ENCODE measurements around the gene ZER1. TPM values are rescaled to one million over a fixed set of nuclear protein-coding genes. Genes with fewer than 3 reads are reported as not detected.

The ZER1 gene
- total RNA-seq, 3 donors from 2014 or later, result 31.2 to 42.9 (median 34.1) TPM

DNA sequence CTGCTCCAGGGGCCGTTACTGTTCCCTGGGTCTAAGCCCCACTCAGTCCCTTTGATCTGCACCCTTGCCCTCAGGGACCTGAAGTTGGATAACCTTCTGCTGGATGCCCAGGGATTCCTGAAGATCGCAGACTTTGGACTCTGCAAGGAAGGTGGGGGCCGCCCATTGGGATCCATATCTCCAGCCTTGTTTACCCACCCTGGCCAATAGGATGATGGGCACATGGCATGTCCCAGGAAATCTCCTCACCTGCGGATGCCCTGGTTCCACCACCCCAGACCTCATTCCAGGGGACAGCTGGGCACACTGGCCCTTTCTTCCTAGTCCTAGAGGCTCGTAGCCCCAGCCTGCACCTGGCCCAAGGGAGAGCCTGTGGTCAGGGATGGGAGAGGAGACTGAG is 53.3 kb downstream of the ZER1 start:
- TF ChIP-seq POLR2AphosphoS5 (IDR thresholded peaks at IDR 0.05) (no peak), POLR2A (IDR thresholded peaks at IDR 0.05) (no peak), CTCF (IDR thresholded peaks at IDR 0.05) (no peak)
- Histone ChIP-seq H3K9me3 (no peaks in the 10 kb centered on the region), H3K27ac (no peak overlapping the region), H3K4me3 (no peak overlapping the region), H3K27me3 (no peaks in the 10 kb centered on the region), H3K4me1 (peaks cover 0 to 4% of the 10 kb centered on the region in 2 donors), H3K36me3 (no peaks in the 10 kb centered on the region)
- intact Hi-C loops (cut with DNase I; ENCODE audit: low total_unique reads), result no loop called here
- DNase-seq (ENCODE audit: low spot score in 2 of 2), result no peak

- H3K27ac ChIP-seq, result no peak overlapping the region
- intact Hi-C loops (cut with DNase I; ENCODE audit: low total_unique reads), result no loop called here
- H3K36me3 ChIP-seq, result no peaks in the 10 kb centered on the region
- no peak overlapping the region for H3K4me3 ChIP-seq
- no peaks in the 10 kb centered on the region for H3K27me3 ChIP-seq
- no peaks in the 10 kb centered on the region for H3K9me3 ChIP-seq
- TF ChIP-seq POLR2AphosphoS5 (IDR thresholded peaks at IDR 0.05) (no peak), POLR2A (IDR thresholded peaks at IDR 0.05) (no peak), CTCF (IDR thresholded peaks at IDR 0.05) (no peak)
- H3K4me1 ChIP-seq, result peaks cover 0 to under 1% of the 10 kb centered on the region in 2 donors
- DNase-seq (ENCODE audit: low spot score in 2 of 2), result no peak
Measured at GRCh38 chr9:128718047-128718446, 53.7 kb downstream of the ZER1 start.

- TF ChIP-seq POLR2A (IDR thresholded peaks at IDR 0.05), result no peak
- TF ChIP-seq CTCF (IDR thresholded peaks at IDR 0.05), result no peak
- TF ChIP-seq POLR2AphosphoS5 (IDR thresholded peaks at IDR 0.05), result no peak
- Histone ChIP-seq H3K27ac (no peak overlapping the region), H3K36me3 (no peaks in the 10 kb centered on the region), H3K4me3 (no peak overlapping the region), H3K9me3 (no peaks in the 10 kb centered on the region), H3K4me1 (no peaks in the 10 kb centered on the region), H3K27me3 (no peaks in the 10 kb centered on the region)
- DNase-seq (ENCODE audit: low spot score in 2 of 2), result no peak
- intact Hi-C loops (cut with DNase I; ENCODE audit: low total_unique reads), result no loop called here
Measured at GRCh38 chr9:128716581-128717254, 55.0 kb downstream of the ZER1 start.

- no peak for DNase-seq (ENCODE audit: low spot score in 2 of 2)
- intact Hi-C loops (cut with DNase I; ENCODE audit: low total_unique reads), result no loop called here
- no peak for TF ChIP-seq POLR2A (IDR thresholded peaks at IDR 0.05)
- TF ChIP-seq POLR2AphosphoS5 (IDR thresholded peaks at IDR 0.05), result no peak
- TF ChIP-seq CTCF (IDR thresholded peaks at IDR 0.05), result no peak
- no peak overlapping the region for H3K27ac ChIP-seq
- H3K4me1 ChIP-seq, result no peaks in the 10 kb centered on the region
- H3K4me3 ChIP-seq, result no peak overlapping the region
- no peaks in the 10 kb centered on the region for H3K9me3 ChIP-seq
- no peaks in the 10 kb centered on the region for H3K27me3 ChIP-seq
- no peaks in the 10 kb centered on the region for H3K36me3 ChIP-seq
Measured at GRCh38 chr9:128715436-128715750, 56.3 kb downstream of the ZER1 start.

DNA sequence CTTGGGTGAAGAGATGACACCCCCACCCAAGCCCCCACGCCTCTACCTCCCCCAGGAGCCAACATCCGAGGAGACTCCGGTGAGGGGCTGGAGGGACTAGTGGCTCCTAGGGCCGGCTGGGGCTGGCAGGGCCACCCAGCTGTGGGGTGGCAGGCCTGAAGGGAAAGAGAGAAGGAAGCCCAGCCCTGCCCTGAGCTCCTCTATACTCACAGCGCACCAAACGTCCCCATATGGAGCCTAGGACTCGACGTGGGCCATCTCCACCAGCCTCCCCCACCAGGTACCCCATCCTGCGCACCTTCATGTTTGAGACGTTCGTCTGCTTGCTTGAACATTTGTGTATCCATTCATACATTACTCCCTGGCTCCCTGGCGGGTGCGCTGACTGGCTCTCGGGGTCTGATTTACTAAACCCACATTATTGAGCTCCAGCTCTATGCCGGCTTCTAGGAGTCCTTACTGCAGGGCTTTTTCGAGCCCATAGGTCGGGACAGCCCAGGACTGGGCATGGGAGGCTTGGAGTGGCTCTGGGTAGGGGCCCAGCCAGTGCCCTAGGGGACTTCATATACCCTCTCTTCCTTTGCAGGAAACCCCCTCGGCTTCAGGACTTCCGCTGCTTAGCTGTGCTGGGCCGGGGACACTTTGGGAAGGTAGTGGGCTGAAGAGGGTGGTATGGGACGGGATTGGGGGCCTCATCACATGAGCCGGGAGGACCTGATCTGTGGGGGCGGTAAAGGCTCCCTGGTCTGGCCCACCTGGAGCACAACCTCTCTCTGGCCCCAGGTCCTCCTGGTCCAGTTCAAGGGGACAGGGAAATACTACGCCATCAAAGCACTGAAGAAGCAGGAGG is 56.9 kb downstream of the ZER1 start:
- no peaks in the 10 kb centered on the region for H3K36me3 ChIP-seq
- no peaks in the 10 kb centered on the region for H3K4me1 ChIP-seq
- H3K27ac ChIP-seq, result no peak overlapping the region
- TF ChIP-seq CTCF (IDR thresholded peaks at IDR 0.05), result no peak
- no peak for TF ChIP-seq POLR2A (IDR thresholded peaks at IDR 0.05)
- no peak for TF ChIP-seq POLR2AphosphoS5 (IDR thresholded peaks at IDR 0.05)
- no peaks in the 10 kb centered on the region for H3K9me3 ChIP-seq
- no peak for DNase-seq (ENCODE audit: low spot score in 2 of 2)
- H3K4me3 ChIP-seq, result no peak overlapping the region
- H3K27me3 ChIP-seq, result no peaks in the 10 kb centered on the region
- intact Hi-C loops (cut with DNase I; ENCODE audit: low total_unique reads), result no loop called here

All from breast epithelium (tissue), 4 donors.